SK-N-SH treated with all-trans-retinoic acid at 6 μM for 48 hours (cell line): ENCODE data around the gene PSMD2.

Source experiments
- ATAC-seq: fragments of 200-7000 bp; cut with Tn5 transposase; 3 replicates; pipeline ENCODE4 v1.9.1; 2020; ENCODE audit warnings: mild to moderate bottlenecking, moderate library complexity
- ARNTL ChIP-seq: fragments of 450-650 bp; formaldehyde crosslinking; IDR thresholded peaks from 2 replicates; pipeline ENCODE4 v1.5.0; 2020; ENCODE audit warnings: low read depth, mild to moderate bottlenecking, moderate library complexity, borderline replicate concordance
- BACH2 ChIP-seq: fragments of 250-450 bp; sonication (Bioruptor Pico); IDR thresholded peaks from 2 replicates; pipeline ENCODE4 v1.9.0; 2021; ENCODE audit warnings: mild to moderate bottlenecking, borderline replicate concordance
- ESRRG ChIP-seq: fragments of 250-450 bp; sonication (Bioruptor Pico); IDR thresholded peaks from 2 replicates; pipeline ENCODE4 v1.6.1; 2021; ENCODE audit warnings: mild to moderate bottlenecking
- GLIS3 ChIP-seq: fragments of 250-450 bp; sonication (Bioruptor Pico); IDR thresholded peaks from 2 replicates; pipeline ENCODE4 v1.5.0; 2020; ENCODE audit warnings: mild to moderate bottlenecking, moderate library complexity
- OSR1 ChIP-seq: fragments of 250-450 bp; sonication (Bioruptor Pico); IDR thresholded peaks from 2 replicates; pipeline ENCODE4 v1.8.0; 2022; ENCODE audit warnings: moderate library complexity, mild to moderate bottlenecking, inconsistent platforms
- POU6F1 ChIP-seq: fragments of 250-450 bp; sonication (Bioruptor Pico); IDR thresholded peaks from 2 replicates; pipeline ENCODE4 v1.8.0; 2021; ENCODE audit warnings: low read depth, mild to moderate bottlenecking, moderate library complexity, borderline replicate concordance
- PPARA ChIP-seq: fragments of 250-450 bp; sonication (Bioruptor Pico); IDR thresholded peaks from 2 replicates; pipeline ENCODE4 v1.5.0; 2020; ENCODE audit warnings: mild to moderate bottlenecking, borderline replicate concordance
- RARB ChIP-seq: fragments of 250-450 bp; sonication (Bioruptor Pico); IDR thresholded peaks from 2 replicates; pipeline ENCODE4 v1.8.0; 2021; ENCODE audit warnings: mild to moderate bottlenecking, moderate library complexity
- TCF4 ChIP-seq: fragments of 250-450 bp; sonication (Bioruptor Pico); IDR thresholded peaks from 2 replicates; pipeline ENCODE4 v1.8.0; 2021; ENCODE audit warnings: mild to moderate bottlenecking, moderate library complexity, borderline replicate concordance
- TOX ChIP-seq: fragments of 250-450 bp; sonication (Bioruptor Pico); IDR thresholded peaks from 2 replicates; pipeline ENCODE4 v1.8.0; 2021; ENCODE audit warnings: mild to moderate bottlenecking, moderate library complexity, borderline replicate concordance
- TSHZ2 ChIP-seq: fragments of 250-450 bp; sonication (Bioruptor Pico); IDR thresholded peaks from 2 replicates; pipeline ENCODE4 v1.5.0; 2020; ENCODE audit warnings: mild to moderate bottlenecking, moderate library complexity
- ZC3H10 ChIP-seq: fragments of 250-450 bp; sonication (Bioruptor Pico); IDR thresholded peaks from 2 replicates; pipeline ENCODE4 v1.5.1; 2021; ENCODE audit warnings: mild to moderate bottlenecking, moderate library complexity
- ZFP30 ChIP-seq: fragments of 450-650 bp; formaldehyde crosslinking; IDR thresholded peaks from 2 replicates; pipeline ENCODE4 v1.5.0; 2022; ENCODE audit warnings: mild to moderate bottlenecking, moderate library complexity
- ZNF565 ChIP-seq: fragments of 450-650 bp; formaldehyde crosslinking; conservative IDR thresholded peaks from 2 replicates; pipeline ENCODE4 v1.5.0; 2020; ENCODE audit warnings: low read depth, mild to moderate bottlenecking, moderate library complexity
- ZNF70 ChIP-seq: fragments of 450-650 bp; formaldehyde crosslinking; IDR thresholded peaks from 2 replicates; pipeline ENCODE4 v1.5.0; 2020; ENCODE audit warnings: mild to moderate bottlenecking, moderate library complexity
- ZNF8 ChIP-seq: fragments of 450-650 bp; formaldehyde crosslinking; IDR thresholded peaks from 2 replicates; pipeline ENCODE4 v1.5.0; 2020; ENCODE audit warnings: mild to moderate bottlenecking, moderate library complexity
- TF ChIP-seq, protein P1 (sequence below): fragments of 250-450 bp; sonication (Bioruptor Pico); IDR thresholded peaks from 2 replicates; pipeline ENCODE4 v1.5.1; 2020; ENCODE audit warnings: low read depth, mild to moderate bottlenecking, moderate library complexity
- TF ChIP-seq, protein P2 (sequence below): fragments of 250-450 bp; sonication (Bioruptor Pico); IDR thresholded peaks from 2 replicates; pipeline ENCODE4 v1.8.0; 2020; ENCODE audit warnings: mild to moderate bottlenecking, moderate library complexity, borderline replicate concordance

Gene PSMD2

DNA sequence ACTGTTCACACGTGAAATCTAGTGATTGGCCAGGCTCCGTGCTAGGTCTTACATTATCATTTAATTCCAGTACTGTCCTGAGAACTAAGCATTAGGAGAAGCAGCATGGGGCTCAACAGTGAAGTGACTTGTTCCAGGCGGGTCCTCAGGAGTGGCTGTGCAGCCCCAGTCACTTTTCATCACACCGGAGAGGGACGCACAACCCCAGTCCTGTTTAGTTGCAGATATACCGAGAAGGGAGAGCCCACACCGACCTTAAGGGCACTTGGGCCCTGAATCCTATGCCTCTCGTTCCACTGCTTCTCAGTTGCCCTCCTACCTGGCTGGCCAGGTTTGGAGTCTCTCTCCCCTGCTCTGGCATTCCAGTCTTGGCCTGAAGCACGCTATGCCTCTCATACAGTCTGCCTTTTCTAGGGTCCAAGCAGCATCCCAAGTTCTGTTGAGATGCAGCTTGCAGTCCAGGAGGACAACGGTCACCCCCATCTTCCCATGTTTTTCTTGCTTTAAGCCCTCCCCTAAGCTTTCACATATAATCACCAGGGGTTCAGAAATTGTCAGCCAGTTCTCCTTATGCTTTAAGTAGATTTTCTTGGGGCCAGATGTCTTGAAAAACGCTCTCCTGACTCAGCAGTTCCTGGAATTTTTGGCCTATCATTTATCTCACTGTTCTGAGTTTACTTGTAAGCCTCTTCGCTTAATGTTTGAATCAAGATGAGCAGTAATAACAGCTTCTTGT lies 48.4 kb downstream of the PSMD2 start (continued):
- TF ChIP-seq, protein P1, sequence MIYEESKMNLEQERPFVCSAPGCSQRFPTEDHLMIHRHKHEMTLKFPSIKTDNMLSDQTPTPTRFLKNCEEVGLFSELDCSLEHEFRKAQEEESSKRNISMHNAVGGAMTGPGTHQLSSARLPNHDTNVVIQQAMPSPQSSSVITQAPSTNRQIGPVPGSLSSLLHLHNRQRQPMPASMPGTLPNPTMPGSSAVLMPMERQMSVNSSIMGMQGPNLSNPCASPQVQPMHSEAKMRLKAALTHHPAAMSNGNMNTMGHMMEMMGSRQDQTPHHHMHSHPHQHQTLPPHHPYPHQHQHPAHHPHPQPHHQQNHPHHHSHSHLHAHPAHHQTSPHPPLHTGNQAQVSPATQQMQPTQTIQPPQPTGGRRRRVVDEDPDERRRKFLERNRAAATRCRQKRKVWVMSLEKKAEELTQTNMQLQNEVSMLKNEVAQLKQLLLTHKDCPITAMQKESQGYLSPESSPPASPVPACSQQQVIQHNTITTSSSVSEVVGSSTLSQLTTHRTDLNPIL (CRISPR knock-in tag), result no peak

GRCh38 chr3:184348057-184348382 lies 49.0 kb downstream of the PSMD2 start:
- no peak for TF ChIP-seq POU6F1 (CRISPR knock-in tag)
- TF ChIP-seq RARB (CRISPR knock-in tag), result no peak
- TF ChIP-seq, protein P2, sequence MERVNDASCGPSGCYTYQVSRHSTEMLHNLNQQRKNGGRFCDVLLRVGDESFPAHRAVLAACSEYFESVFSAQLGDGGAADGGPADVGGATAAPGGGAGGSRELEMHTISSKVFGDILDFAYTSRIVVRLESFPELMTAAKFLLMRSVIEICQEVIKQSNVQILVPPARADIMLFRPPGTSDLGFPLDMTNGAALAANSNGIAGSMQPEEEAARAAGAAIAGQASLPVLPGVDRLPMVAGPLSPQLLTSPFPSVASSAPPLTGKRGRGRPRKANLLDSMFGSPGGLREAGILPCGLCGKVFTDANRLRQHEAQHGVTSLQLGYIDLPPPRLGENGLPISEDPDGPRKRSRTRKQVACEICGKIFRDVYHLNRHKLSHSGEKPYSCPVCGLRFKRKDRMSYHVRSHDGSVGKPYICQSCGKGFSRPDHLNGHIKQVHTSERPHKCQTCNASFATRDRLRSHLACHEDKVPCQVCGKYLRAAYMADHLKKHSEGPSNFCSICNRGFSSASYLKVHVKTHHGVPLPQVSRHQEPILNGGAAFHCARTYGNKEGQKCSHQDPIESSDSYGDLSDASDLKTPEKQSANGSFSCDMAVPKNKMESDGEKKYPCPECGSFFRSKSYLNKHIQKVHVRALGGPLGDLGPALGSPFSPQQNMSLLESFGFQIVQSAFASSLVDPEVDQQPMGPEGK (CRISPR knock-in tag), result no peak
- TF ChIP-seq OSR1, result no peak
- TF ChIP-seq ZNF565 (CRISPR knock-in tag), result no peak
- TF ChIP-seq ZNF70 (CRISPR knock-in tag), result no peak
- TF ChIP-seq PPARA (CRISPR knock-in tag), result no peak
- TF ChIP-seq ZFP30 (CRISPR knock-in tag), result no peak
- TF ChIP-seq ZC3H10 (CRISPR knock-in tag), result no peak
- no peak for TF ChIP-seq TOX (CRISPR knock-in tag)
- no peak for TF ChIP-seq GLIS3 (CRISPR knock-in tag)
- TF ChIP-seq TSHZ2 (CRISPR knock-in tag), result no peak
- TF ChIP-seq BACH2 (CRISPR knock-in tag), result no peak
- no peak for TF ChIP-seq TCF4 (CRISPR knock-in tag)
- TF ChIP-seq ZNF8 (CRISPR knock-in tag), result no peak
- TF ChIP-seq ARNTL (CRISPR knock-in tag), result no peak
- no peak for TF ChIP-seq ESRRG
- TF ChIP-seq, protein P1 (CRISPR knock-in tag), result no peak
- no peak for ATAC-seq

DNA sequence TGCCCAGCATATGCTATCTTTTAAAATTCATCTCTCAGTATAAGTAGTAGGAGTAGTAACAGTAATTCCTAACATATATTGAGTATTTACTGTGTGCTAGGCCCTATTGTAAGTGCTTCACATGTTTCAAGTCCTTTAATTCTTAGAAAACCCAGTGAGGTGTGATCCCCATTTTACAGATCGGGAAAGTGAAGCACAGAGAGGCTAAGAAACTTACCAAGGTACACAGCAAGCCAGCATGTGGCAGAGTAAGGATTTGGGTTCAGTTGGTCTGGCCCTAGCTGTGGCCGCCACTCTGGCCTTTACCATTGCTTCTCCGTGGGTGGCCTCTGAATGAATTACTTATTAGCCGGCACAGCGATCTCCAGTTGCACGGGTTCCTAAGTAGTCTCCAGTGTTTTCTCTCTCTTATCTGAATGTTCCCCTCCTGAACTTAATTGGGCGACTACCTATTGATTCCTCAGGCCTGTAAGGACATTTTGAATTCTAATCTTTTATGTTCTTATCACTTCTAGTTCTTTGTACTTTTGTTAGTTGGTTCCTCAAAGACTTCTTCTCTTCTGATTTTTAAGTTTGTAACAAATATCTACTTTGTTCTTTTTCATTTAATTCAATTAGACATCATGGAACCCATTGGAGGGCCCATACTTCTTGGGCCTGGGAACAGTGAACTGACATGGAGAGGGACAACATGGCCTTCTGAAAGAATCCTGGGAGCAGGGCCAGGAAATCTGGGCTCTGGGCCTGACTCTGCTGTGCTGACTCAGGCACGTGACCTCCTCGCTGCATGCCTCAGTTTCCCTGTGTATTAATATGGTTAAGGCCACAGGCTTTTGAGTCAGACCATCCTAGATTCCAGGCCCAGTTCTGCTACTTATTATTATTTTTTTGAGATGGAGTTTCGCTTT lies 50.8 kb downstream of the PSMD2 start:
- TF ChIP-seq ARNTL (CRISPR knock-in tag) (no peak), RARB (CRISPR knock-in tag) (no peak)
- ATAC-seq, result no peak
